ENCODE data around the gene ARPC1A.
"Not testable (repeated sequence)": the region's sequence is repeated elsewhere in the genome, so short reads cannot be mapped to it uniquely, and the experiment has no call there.

The ARPC1A gene

GRCh38 chr7:99409192-99409572 lies 83.5 kb downstream of the ARPC1A start:
- ChIA-PET POLR2A (interaction anchor here (0.5 to 2.5 kb wide), 12 partner anchors 9 to 1265 kb away, joined by 3 to 16 read pairs (median 6); partner anchors contain the start of genes ARPC1B and ZKSCAN5), CTCF (interaction anchor here (1.0 to 2.9 kb wide), 6 partner anchors 9 to 44 kb away, joined by 3 to 17 read pairs (median 4); no protein-coding TSS in a partner anchor)
- TF ChIP-seq CTCF (IDR thresholded peaks at IDR 0.05; ENCODE audit: control extremely low read depth, extremely low read depth, low read depth, missing control alignments) = no peak
- DNase-seq (ENCODE audit: extremely low spot score) = no peak

DNA sequence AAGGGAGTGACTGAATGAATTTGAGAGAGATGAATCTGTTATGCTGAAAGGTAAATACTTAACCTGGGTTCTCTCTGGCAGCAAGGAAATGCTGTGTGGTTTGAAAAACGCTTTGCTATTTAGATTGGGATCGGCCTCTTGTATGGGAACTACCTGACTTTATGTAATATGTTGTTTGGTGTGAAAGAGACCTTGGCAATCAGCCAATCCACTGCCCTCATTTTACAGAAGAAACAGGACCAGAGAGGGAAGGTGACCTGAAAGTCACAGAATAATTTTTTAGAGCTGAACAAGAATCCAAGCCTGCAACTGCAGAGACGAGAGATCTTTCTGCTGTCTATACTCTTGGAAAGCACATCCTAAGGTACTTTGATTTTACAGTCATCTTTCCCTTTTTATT lies 84.1 kb downstream of the ARPC1A start:
- CTCF ChIA-PET = interaction anchor here (1.2 to 1.7 kb wide), 2 partner anchors 17 to 21 kb away, joined by 3 to 5 read pairs; no protein-coding TSS in a partner anchor
- DNase-seq (ENCODE audit: extremely low spot score) = no peak
- POLR2A ChIA-PET = interaction anchor here (2.0 to 2.5 kb wide), 3 partner anchors 10 to 34 kb away, joined by 7 to 16 read pairs (median 15); no protein-coding TSS in a partner anchor
- no peak for TF ChIP-seq CTCF (IDR thresholded peaks at IDR 0.05; ENCODE audit: control extremely low read depth, extremely low read depth, low read depth, missing control alignments)

DNA sequence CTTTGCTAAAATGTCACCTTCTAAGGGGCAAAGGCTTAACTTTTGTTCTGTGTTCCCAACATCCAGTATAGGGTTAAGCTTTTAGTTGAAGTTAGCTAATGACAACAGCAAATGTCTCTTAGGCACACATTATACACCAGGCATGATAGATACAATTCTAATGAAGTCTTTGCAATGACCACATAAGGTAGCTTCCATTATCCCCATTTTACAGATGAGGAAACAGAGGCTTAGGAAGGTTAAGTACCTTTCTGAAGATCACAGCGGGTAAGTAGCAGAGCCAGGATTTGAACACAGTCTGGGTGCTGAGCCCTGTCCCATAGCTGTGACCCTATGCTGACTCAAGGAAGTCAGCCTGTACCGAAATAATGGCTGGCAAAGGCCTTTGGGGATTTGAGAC lies 84.9 kb downstream of the ARPC1A start:
- ChIA-PET CTCF (interaction anchor here (1.1 kb wide), 1 partner anchor 10 kb away, joined by 3 read pairs; no protein-coding TSS in a partner anchor), POLR2A (interaction anchor here (2.3 kb wide), 1 partner anchor 11 kb away, joined by 16 read pairs; no protein-coding TSS in a partner anchor)
- no peak for TF ChIP-seq CTCF (IDR thresholded peaks at IDR 0.05; ENCODE audit: control extremely low read depth, extremely low read depth, low read depth, missing control alignments)
- no peak for DNase-seq (ENCODE audit: extremely low spot score)

DNA sequence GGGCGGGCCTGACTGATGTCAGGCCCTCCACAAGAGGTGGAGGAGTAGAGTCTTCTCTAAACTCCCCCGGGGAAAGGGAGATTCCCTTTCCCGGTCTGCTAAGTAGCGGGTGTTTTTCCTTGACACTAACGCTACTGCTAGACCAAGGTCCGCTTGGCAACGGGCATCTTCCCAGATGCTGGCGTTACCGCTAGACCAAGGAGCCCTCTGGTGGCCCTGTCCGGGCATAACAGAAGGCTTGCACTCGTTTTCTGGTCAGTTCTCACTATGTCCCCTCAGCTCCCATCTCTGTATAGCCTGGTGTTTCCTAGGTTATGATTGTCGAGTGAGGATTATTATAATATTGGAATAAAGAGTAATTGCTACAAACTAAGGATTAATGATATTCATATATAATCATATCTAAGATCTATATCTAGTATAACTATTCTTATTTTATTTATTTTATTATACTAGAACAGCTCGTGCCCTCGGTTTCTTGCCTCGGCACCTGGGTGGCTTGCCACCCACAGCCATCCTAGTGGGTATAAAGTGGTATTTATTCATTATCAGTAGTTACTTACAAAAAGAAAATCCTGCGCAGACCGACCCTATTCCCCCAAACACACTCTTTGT lies 89.9 kb downstream of the ARPC1A start:
- DNase-seq (ENCODE audit: extremely low spot score); POLR2A ChIA-PET: not testable (repeated sequence)
- CTCF ChIA-PET = interaction anchor here (0.8 to 2.3 kb wide), 5 partner anchors 9 to 24 kb away, joined by 3 to 9 read pairs (median 4); partner anchors contain the start of genes CPSF4 and PTCD1
- peak; percentile 39 for TF ChIP-seq CTCF (IDR thresholded peaks at IDR 0.05; ENCODE audit: control extremely low read depth, extremely low read depth, low read depth, missing control alignments)

All from GM10248 (cell line).